HG03060 (cell line): ENCODE results near the gene TP73.
"Not testable (repeated sequence)": the region's sequence is repeated elsewhere in the genome, so short reads cannot be mapped to it uniquely, and the experiment has no call there.

Source experiments
- ATAC-seq: cut with Tn5 transposase; IDR thresholded peaks from one replicate; pipeline ENCODE4 v1.9.1; 2021; ENCODE audit warnings: low read depth, moderate number of reproducible peaks; ENCODE audit not compliant: unreplicated experiment

TP73 gene

GRCh38 chr1:3721955-3722465, 69.7 kb downstream of the TP73 start:
- ATAC-seq: no peak

DNA sequence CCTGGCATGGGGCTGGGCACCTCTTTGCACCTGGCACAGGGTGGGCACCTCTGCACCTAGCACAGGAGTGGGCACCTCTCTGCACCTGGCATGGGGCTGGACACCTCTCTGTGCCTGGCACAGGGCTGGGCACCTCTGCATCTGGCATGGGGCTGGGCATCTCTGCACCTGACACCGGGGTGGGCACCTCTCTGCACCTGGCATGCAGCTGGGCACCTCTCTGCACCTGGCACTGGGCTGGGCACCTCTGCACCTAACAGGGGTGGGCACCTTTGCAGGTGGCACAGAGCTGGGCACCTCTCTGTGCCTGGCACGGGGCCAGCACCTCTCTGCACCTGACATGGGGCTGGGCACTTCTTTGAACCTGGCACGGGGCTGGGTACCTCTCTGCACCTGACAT, 70.5 kb downstream of the TP73 start:
- ATAC-seq: no peak

DNA sequence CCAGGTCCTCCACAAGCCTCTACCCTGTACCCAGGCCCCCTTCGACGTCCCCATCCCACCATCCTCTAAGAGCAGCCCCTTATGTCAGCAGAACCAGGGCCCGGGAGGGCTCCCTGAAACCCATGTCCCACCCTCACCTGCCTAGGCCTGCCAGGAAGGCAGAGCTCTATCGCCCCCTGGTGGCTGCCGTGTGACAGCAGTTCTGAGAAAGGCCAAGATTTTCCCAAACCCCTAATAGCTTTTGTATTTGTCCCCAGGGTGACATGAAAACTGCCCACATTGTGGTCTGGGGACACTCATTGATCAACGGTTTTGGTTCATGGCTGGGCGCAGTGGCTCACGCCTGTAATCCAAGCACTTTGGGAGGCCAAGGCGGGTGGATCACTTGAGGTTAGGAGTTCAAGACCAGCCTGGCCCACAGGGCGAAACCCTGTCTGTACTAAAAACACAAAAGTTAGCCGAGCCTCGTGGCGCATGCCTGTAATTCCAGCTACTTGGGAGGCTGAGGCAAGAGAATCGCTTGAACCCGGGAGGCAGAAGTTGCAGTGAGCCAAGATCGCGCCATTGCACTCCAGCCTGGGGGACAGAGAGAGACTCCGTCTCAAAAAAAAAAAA, 72.2 kb downstream of the TP73 start:
- ATAC-seq: not testable (repeated sequence)

DNA sequence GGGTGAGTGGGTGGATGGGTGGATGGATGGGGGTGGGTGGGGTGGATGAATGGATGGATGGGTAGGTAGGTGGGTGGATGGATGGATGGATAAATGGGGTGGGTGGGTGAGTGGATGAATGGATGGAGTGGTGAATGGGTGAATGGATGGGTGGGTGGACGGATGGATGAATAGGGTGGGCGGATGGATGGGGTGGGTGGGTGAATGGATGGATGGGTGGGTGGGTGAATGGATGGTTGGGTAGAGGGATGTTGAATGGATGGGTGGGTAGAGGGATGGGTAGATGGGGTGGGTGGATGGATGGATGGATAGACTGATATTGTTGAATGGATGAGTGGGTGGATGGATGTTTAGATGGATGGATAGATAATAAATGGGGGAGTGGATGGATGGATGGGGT, 73.0 kb downstream of the TP73 start:
- ATAC-seq: no peak

GRCh38 chr1:3727042-3727824, 74.9 kb downstream of the TP73 start:
- no peak for ATAC-seq

DNA sequence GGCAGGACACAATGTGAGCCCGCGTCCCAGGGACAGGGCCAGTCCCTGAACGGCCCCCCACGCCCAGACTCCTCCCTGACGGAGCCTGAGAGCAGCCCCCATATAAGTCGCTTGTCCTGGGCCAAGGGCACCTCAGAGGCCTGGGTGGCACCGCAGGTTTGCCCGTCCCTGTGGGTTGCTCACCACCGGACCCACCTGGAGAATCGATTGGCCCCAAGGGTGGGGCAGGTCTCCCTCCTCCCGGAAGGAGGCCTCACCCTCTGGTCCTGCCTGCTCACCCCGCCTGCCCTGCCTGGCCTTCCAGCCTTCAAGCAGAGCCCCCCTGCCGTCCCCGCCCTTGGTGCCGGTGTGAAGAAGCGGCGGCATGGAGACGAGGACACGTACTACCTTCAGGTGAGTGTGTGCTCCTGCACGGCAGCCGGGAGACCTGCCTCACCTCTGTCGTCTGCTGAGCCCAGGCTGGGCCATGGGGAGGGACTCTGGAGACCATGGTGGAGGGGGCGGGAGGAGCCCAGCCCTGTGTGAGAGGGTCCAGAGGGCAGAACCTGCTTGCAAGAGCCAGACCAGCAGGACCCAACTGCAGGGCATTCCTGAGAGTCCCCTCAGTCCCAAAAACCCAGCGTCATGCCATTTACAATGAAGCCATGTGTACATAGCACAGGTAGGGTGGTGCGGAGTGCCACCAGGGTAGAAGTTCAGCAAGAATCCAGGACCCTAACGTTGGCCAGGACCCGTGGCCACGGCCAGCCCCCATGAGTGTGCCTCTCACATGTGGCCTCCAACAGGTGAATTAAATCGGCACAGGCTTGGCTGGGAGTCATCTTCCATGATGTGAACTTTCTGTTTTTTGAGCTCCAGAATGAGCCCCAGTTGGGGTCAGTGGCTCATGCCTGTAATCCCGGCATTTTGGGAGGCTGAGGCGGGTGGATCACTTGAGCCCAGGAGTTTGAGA, 75.8 kb downstream of the TP73 start:
- no peak for ATAC-seq

DNA sequence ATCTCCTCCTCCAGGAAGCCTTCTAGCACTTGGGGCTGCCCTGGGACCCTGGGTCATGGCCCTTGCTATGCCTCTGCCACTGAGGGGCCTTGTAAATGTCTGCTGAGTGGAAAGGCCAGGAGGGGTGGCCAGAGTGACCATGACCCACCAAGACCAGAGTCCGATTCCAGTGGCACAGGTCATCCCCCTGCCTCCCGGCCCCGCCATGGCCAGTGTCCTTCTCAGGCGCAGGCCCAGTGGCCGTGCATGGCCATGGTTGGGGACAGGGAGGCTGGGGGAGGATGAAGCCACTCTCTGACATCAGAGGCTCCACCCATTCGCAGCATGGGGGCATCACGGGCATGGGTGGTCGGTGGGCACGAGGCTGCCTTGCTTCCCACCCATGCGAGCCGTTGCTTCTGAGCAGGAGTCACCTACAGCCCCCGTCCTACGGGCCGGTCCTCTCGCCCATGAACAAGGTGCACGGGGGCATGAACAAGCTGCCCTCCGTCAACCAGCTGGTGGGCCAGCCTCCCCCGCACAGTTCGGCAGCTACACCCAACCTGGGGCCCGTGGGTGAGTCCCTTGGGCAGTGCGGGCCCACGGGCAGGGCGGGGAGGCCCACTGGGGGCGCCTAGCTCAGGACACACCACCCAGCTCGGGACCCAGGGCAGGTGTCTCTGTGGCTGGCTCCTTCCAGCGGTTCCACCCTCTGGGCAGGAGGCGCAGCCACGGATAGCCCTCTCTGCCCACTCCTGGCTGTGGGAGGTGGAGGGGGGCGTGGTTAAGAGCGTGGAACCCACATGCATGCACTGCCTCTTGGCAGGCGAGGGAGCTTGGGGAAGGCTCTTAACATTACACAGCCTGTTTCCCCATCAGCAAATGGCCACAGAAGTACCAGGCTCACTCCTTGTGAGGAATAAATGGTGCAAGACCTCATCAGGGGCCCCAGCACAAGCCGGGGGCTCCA, 77.6 kb downstream of the TP73 start:
- no peak for ATAC-seq

- ATAC-seq: no peak
Measured at GRCh38 chr1:3730543-3731247, 78.4 kb downstream of the TP73 start.

- no peak for ATAC-seq
Measured at GRCh38 chr1:3731583-3732433, 79.5 kb downstream of the TP73 start.

DNA sequence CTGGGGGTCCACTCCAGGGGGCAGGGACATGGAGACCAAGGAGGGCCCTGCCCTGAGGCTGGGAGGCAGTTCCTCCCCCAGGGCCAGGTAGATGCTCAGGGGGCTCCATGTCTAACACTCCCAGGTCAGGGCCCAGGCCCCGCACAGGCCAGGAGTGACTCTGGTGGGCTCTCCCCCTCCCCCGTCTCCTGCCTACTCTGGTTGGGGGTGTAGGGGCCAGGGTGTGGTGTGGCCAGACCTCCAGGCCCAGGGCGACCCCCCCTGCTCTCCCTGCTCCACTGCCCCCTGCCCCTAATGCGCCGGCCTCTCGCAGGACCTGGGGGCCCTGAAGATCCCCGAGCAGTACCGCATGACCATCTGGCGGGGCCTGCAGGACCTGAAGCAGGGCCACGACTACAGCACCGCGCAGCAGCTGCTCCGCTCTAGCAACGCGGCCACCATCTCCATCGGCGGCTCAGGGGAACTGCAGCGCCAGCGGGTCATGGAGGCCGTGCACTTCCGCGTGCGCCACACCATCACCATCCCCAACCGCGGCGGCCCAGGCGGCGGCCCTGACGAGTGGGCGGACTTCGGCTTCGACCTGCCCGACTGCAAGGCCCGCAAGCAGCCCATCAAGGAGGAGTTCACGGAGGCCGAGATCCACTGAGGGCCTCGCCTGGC, 80.2 kb downstream of the TP73 start:
- no peak for ATAC-seq

DNA sequence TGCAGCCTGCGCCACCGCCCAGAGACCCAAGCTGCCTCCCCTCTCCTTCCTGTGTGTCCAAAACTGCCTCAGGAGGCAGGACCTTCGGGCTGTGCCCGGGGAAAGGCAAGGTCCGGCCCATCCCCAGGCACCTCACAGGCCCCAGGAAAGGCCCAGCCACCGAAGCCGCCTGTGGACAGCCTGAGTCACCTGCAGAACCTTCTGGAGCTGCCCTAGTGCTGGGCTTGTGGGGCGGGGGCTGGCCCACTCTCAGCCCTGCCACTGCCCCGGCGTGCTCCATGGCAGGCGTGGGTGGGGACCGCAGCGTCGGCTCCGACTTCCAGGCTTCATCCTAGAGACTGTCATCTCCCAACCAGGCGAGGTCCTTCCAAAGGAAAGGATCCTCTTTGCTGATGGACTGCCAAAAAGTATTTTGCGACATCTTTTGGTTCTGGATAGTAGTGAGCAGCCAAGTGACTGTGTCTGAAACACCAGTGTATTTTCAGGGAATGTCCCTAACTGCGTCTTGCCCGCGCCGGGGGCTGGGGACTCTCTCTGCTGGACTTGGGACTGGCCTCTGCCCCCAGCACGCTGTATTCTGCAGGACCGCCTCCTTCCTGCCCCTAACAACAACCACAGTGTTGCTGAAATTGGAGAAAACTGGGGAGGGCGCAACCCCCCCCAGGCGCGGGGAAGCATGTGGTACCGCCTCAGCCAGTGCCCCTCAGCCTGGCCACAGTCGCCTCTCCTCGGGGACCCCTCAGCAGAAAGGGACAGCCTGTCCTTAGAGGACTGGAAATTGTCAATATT, 81.0 kb downstream of the TP73 start:
- no peak for ATAC-seq

GRCh38 chr1:3733883-3734589, 81.7 kb downstream of the TP73 start:
- ATAC-seq: no peak

DNA sequence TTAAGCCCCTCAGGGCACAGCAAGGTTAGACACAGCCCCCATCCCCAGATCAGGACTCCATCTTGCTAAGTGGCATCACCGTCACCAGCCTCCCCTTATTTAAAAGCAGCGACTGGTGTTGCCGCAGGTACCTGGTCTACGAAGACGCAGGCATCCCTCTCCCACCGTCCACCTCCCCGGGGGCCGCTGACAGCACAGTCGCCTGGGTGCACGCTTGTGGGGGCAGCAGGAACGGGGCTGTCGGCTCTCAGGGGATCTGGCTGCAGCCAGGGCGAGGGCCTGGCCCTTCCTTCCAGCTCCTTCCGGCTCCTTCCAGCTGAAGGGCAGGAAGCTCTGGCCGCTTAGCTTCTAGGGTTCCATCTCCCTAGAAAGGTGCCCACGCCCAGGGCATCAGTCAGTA, 82.3 kb downstream of the TP73 start:
- no peak for ATAC-seq

DNA sequence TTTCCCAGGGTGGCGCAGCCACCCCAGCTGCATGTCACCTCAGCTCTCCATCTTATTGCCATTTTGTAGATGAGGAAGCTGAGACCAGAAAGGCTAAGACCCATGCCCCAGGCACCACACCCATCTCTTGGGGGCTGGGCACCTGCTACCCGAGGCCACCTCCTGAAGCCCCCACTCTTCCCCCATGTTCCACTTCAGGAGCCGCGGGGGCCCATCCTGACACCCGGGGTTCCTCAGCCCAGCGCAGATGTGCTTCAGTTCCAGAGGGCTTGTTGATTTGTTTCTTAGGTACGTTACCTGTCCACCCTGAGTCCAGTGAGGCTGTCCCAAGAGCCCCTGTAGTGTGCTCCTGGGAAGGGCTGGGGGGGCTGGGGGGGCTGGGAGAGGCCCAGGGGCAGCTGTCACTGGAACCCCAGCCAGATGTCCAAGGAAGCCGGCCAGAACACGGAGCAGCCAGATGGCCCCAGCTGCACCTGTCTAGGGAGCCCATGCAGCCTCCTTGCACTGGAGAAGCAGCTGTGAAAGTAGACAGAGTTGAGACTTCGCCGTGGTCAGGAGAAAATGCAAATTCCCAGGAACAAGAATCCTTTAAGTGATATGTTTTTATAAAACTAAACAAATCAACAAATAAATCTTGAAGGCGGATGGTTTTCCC, 82.8 kb downstream of the TP73 start:
- no peak for ATAC-seq

DNA sequence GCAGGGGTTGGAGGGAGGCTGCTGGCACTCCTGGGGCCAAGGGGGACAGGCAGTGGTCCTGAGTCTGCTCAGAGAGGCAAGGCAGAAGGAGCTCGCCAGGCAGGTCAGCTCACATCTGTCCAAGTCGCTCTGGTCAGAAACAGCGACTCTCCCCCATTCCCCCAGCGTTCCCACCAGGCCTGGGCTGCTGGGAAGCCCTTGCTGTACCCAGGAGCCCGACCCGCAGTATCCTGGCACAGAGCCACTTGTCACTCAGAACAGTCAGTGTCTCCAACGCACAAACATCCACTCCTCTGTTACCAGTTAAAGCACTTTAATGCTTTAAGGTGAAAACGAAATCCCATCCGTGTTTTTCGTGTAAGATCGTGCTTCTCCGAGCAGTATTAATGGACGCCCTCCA, 83.4 kb downstream of the TP73 start:
- ATAC-seq: no peak

- no peak for ATAC-seq
Measured at GRCh38 chr1:3736131-3736561, 83.8 kb downstream of the TP73 start.
